Activated B cell treated with CpG ODN at 0.5 μM for 24 hours (primary cell): ENCODE results near the gene CPN2. TPM values are rescaled to one million over a fixed set of nuclear protein-coding genes. Genes with fewer than 3 reads are reported as not detected.
A peak's percentile ranks its signal among the peaks of the same experiment; 100 is the strongest.

Source experiments
- ATAC-seq: fragments of 200-7000 bp; cut with Tn5 transposase; one replicate; pipeline ENCODE4 v1.10.0; 2021; ENCODE audit warnings: low read depth, mild to moderate bottlenecking, moderate library complexity
- CTCF ChIA-PET: fragments of 350-600 bp; sonication (Branson Sonifier 250); formaldehyde crosslinking; loops from one replicate; lab custom pipeline; 2021; ENCODE audit warnings: antibody characterized with exemption; lab: Charles Lee
- POLR2A ChIA-PET: fragments of 350-600 bp; sonication (Branson Sonifier 250); formaldehyde crosslinking; loops from one replicate; lab custom pipeline; 2021; ENCODE audit warnings: antibody characterized with exemption; lab: Charles Lee
- DNase-seq: peaks from one replicate; pipeline ENCODE4 v3.0.0; 2022
- H3K27ac Mint-ChIP-seq: one replicate; pipeline ENCODE4 v1.8.0; 2020; ENCODE audit warnings: mixed read lengths
- H3K27me3 Mint-ChIP-seq: one replicate; pipeline ENCODE4 v1.8.0; 2021; ENCODE audit warnings: mixed read lengths
- H3K36me3 Mint-ChIP-seq: one replicate; pipeline ENCODE4 v1.8.0; 2021; ENCODE audit warnings: low read depth, mixed read lengths
- H3K4me1 Mint-ChIP-seq: one replicate; pipeline ENCODE4 v1.8.0; 2021; ENCODE audit warnings: mixed read lengths
- H3K4me3 Mint-ChIP-seq: one replicate; pipeline ENCODE4 v1.8.0; 2020; ENCODE audit warnings: mild to moderate bottlenecking, mixed read lengths
- H3K9me3 Mint-ChIP-seq: one replicate; pipeline ENCODE4 v1.8.0; 2020; ENCODE audit warnings: mixed read lengths
- intact Hi-C: fragments of 100-400 bp; cut with micrococcal nuclease; formaldehyde crosslinking; loops from one replicate; pipeline ENCODE4 v1.15.1; 2024
- total RNA-seq: library from RNA; stranded (reverse); gene quantifications from 2 replicates; pipeline ENCODE4 v1.2.3, GENCODE V29; 2022
- TF ChIP-seq, protein P1 (sequence below): fragments of 200-600 bp; IDR thresholded peaks from one replicate; pipeline ENCODE4 v1.8.0; 2022; ENCODE audit warnings: antibody characterized with exemption, mild to moderate bottlenecking

CPN2 gene
- total RNA-seq, 1 donor from 2014 or later: not detected

- CTCF ChIA-PET: interaction anchor here (0.7 to 6.5 kb wide), 17 partner anchors 10 to 682 kb away, joined by 3 to 55 read pairs (median 5); no protein-coding TSS in a partner anchor
- intact Hi-C loops: loop anchor here (1.0 to 10.0 kb wide), 5 partner anchors 11 to 1877 kb away; no protein-coding TSS in a partner anchor
- DNase-seq (peak; percentile 58), ATAC-seq (peak; percentile 66)
- POLR2A ChIA-PET: no interaction called here
- Mint-ChIP-seq H3K27me3 (peaks cover 8% of the 10 kb centered on the region), H3K27ac (no peak overlapping the region), H3K4me1 (no peaks in the 10 kb centered on the region), H3K36me3 (no peaks in the 10 kb centered on the region), H3K4me3 (no peak overlapping the region), H3K9me3 (no peaks in the 10 kb centered on the region)
- TF ChIP-seq, protein P1, sequence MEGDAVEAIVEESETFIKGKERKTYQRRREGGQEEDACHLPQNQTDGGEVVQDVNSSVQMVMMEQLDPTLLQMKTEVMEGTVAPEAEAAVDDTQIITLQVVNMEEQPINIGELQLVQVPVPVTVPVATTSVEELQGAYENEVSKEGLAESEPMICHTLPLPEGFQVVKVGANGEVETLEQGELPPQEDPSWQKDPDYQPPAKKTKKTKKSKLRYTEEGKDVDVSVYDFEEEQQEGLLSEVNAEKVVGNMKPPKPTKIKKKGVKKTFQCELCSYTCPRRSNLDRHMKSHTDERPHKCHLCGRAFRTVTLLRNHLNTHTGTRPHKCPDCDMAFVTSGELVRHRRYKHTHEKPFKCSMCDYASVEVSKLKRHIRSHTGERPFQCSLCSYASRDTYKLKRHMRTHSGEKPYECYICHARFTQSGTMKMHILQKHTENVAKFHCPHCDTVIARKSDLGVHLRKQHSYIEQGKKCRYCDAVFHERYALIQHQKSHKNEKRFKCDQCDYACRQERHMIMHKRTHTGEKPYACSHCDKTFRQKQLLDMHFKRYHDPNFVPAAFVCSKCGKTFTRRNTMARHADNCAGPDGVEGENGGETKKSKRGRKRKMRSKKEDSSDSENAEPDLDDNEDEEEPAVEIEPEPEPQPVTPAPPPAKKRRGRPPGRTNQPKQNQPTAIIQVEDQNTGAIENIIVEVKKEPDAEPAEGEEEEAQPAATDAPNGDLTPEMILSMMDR: no peak
Observed at GRCh38 chr3:194344012-194344411, 7.1 kb downstream of the CPN2 start.

- Mint-ChIP-seq H3K4me3 (no peak overlapping the region), H3K9me3 (no peaks in the 10 kb centered on the region), H3K36me3 (no peaks in the 10 kb centered on the region), H3K4me1 (no peaks in the 10 kb centered on the region), H3K27ac (no peak overlapping the region), H3K27me3 (peaks cover 8% of the 10 kb centered on the region)
- DNase-seq (no peak), ATAC-seq (no peak)
- intact Hi-C loops: loop anchor here (1.0 to 10.0 kb wide), 2 partner anchors 563 to 1529 kb away; no protein-coding TSS in a partner anchor
- TF ChIP-seq, protein P1: no peak
- ChIA-PET CTCF (interaction anchor here (0.7 to 6.5 kb wide), 17 partner anchors 9 to 682 kb away, joined by 3 to 55 read pairs (median 5); no protein-coding TSS in a partner anchor), POLR2A (no interaction called here)
Observed at GRCh38 chr3:194343561-194343893, 7.6 kb downstream of the CPN2 start.

- no peak overlapping the region for H3K27ac Mint-ChIP-seq
- intact Hi-C loops: loop anchor here (1.0 to 10.0 kb wide), 2 partner anchors 563 to 1528 kb away; no protein-coding TSS in a partner anchor
- no peaks in the 10 kb centered on the region for H3K4me1 Mint-ChIP-seq
- no peak overlapping the region for H3K4me3 Mint-ChIP-seq
- H3K36me3 Mint-ChIP-seq: no peaks in the 10 kb centered on the region
- TF ChIP-seq, protein P1: no peak
- no peak for DNase-seq
- ATAC-seq: no peak
- POLR2A ChIA-PET: interaction anchor here (0.6 kb wide), 1 partner anchor 243 kb away, joined by 6 read pairs; no protein-coding TSS in a partner anchor
- CTCF ChIA-PET: interaction anchor here (0.7 to 6.5 kb wide), 19 partner anchors 9 to 681 kb away, joined by 3 to 55 read pairs (median 5); no protein-coding TSS in a partner anchor
- H3K27me3 Mint-ChIP-seq: peaks cover 8% of the 10 kb centered on the region
- no peaks in the 10 kb centered on the region for H3K9me3 Mint-ChIP-seq
Observed at GRCh38 chr3:194342861-194343560, 8.1 kb downstream of the CPN2 start.

DNA sequence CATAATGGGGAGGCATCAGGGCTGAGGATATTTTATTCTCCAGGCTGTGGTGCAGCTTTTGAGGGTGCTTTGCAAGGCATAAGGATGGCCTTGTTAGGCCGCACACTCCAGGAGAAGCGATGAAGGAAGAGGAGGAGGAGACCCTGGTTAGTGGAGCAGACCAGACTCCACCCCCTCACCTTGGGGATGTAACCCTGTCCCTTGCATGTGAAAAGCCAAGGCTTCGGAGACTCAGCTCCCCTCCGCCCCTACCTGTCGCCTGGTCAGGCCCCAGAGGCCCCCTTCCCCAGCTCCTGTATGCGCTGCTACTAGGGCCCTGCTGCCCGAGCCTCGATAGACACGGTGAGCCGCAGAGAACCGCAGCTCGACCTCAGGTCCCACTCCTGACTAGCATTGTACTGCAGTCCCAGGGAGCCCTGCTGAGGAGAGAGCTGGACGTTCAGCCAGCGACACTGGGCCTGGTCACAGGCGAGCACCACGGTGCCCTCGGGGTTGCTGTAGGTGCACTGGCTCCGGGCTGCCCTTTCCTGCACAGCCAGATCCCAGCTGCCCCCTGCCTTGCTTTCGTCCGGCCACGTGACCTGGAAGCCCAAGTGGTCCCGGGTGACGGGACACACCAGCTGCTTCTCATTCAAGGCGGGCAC, 10.2 kb downstream of the CPN2 start:
- intact Hi-C loops: loop anchor here (10.0 kb wide), 1 partner anchor 1526 kb away; no protein-coding TSS in a partner anchor
- Mint-ChIP-seq H3K36me3 (no peaks in the 10 kb centered on the region), H3K27me3 (peaks cover 14% of the 10 kb centered on the region)

More for the DNA sequence above, 10.2 kb downstream of the CPN2 start:
- CTCF ChIA-PET: interaction anchor here (1.8 kb wide), 1 partner anchor 560 kb away, joined by 7 read pairs; no protein-coding TSS in a partner anchor
- ATAC-seq: no peak
- Mint-ChIP-seq H3K27ac (no peak overlapping the region), H3K4me3 (no peak overlapping the region), H3K9me3 (no peaks in the 10 kb centered on the region), H3K4me1 (no peaks in the 10 kb centered on the region)
- TF ChIP-seq, protein P1: no peak
- POLR2A ChIA-PET: no interaction called here
- DNase-seq: no peak
